Measurements from ENCODE around the gene NSMCE1. TPM values are rescaled to one million over a fixed set of nuclear protein-coding genes. Genes with fewer than 3 reads are reported as not detected.
A peak's percentile ranks its signal among the peaks of the same experiment; 100 is the strongest.

NSMCE1 gene
- total and polyA plus RNA-seq, 2 donors (not counting 1 experiment from before 2014, with no cell fraction given), result 48.8 to 142 TPM

DNA sequence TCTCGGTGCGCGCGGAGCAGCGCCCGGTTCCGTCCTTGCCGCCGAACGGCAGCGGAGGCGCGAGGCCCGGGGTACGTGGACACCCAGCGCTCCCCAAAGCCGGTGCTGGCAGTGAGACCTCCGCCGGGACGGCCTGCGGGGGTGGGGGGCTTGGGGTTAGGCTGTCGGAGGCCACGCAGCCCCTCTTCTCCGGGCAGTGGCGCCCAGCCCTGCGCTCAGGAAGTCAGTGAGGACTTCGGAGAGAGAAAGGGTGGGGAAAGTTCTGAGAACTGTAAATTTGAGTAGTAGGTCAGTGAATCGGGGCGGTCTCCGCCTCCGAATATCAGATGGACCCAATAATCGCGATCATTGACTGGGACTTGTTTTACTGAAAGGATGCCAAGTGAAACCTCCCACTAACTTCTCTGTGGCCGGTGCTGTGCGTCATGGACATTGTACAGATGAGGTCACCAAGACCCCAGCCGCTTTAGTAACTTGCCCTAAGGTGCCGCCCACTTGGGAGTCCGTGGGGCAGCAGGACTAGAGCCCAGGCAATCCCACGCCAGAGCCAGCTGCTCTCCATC, 45.7 kb upstream of the NSMCE1 start:
- H3K79me2 ChIP-seq (ENCODE audit: control insufficient read depth, insufficient read depth, low read length), result peaks cover 34% of the 10 kb centered on the region
- H2AFZ ChIP-seq (ENCODE audit: low read length), result peak overlapping the region; percentile 22
- H4K20me1 ChIP-seq (ENCODE audit: control insufficient read depth, extremely low read depth, insufficient read depth, low read length), result no peaks in the 10 kb centered on the region
- H3K27me3 ChIP-seq (ENCODE audit: control insufficient read depth, insufficient read depth, low read length), result no peaks in the 10 kb centered on the region
- H3K4me1 ChIP-seq (ENCODE audit: control insufficient read depth, extremely low read depth, insufficient read depth, low read length), result peaks cover 10% of the 10 kb centered on the region
- H3K27ac ChIP-seq (ENCODE audit: insufficient read depth, low read length), result peak overlapping the region; percentile 93
- no peaks in the 10 kb centered on the region for H3K9me3 ChIP-seq (ENCODE audit: control insufficient read depth, insufficient read depth, low read depth, low read length)
- peak overlapping the region; percentile 98 for H3K9ac ChIP-seq (ENCODE audit: insufficient read depth, low read length)
- peak; percentile 93 for DNase-seq (ENCODE audit: low read depth in 2 of 2)
- H3K4me2 ChIP-seq (ENCODE audit: extremely low read depth, insufficient read depth, low read length), result peak overlapping the region; percentile 84
- TF ChIP-seq, protein P1, sequence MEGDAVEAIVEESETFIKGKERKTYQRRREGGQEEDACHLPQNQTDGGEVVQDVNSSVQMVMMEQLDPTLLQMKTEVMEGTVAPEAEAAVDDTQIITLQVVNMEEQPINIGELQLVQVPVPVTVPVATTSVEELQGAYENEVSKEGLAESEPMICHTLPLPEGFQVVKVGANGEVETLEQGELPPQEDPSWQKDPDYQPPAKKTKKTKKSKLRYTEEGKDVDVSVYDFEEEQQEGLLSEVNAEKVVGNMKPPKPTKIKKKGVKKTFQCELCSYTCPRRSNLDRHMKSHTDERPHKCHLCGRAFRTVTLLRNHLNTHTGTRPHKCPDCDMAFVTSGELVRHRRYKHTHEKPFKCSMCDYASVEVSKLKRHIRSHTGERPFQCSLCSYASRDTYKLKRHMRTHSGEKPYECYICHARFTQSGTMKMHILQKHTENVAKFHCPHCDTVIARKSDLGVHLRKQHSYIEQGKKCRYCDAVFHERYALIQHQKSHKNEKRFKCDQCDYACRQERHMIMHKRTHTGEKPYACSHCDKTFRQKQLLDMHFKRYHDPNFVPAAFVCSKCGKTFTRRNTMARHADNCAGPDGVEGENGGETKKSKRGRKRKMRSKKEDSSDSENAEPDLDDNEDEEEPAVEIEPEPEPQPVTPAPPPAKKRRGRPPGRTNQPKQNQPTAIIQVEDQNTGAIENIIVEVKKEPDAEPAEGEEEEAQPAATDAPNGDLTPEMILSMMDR (conservative IDR thresholded peaks at IDR 0.05 in 1 of 2, IDR thresholded peaks at IDR 0.05 in 1 of 2; ENCODE audit: low read depth in 1 of 2, low read length in 2 of 2), result no peak
- no peaks in the 10 kb centered on the region for H3K36me3 ChIP-seq (ENCODE audit: control insufficient read depth, insufficient read depth, low read length)
- H3K4me3 ChIP-seq (replicated peaks in 1 of 4; ENCODE audit: control extremely low read depth in 1 of 4, insufficient read depth in 1 of 4, low read depth in 3 of 4, low read length in 4 of 4), result peak overlapping the region; percentile 64 to 84 (median 68)

DNA sequence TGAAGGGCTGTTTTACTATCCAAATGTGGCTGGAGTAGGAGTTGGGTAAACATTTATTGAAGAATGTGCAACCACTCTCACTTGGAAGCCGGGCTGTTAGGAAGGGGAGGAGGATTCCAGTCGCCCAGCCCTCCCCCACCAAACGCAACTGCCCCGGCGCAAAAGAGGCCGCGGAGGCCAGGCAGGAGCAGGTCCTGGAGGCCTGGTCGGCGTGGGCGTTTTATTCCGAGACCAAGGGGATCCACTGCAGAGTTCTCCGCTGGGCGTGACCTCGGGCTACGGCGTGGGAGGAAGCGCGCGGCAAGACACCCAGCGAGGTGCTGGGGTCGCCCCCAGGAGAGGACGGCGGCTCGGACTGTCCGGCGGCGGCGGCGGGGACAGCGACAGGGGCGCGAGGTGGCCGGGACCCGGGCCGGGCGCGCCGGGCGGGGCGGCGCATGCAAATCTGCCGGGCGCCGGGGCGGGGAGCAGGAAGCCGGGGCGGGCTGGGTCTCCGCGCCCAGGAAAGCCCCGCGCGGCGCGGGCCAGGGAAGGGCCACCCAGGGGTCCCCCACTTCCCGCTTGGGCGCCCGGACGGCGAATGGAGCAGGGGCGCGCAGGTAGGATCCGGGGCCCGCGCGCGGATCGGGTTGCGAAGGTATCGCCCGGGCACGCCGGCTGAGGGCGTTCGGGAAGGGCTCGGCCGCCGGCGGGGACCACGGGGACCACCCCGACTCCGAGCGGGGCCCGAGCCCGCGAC, 45.0 kb upstream of the NSMCE1 start, which contains the start of gene IL4R:
Gene IL4R (plus strand): TSS at position 553 of the 739 bp plus-strand sequence. CDS start 26,230 bp downstream, outside the sequence.
- Histone ChIP-seq H3K36me3 (ENCODE audit: control insufficient read depth, insufficient read depth, low read length) (no peaks in the 10 kb centered on the region), H4K20me1 (ENCODE audit: control insufficient read depth, extremely low read depth, insufficient read depth, low read length) (no peaks in the 10 kb centered on the region), H3K9me3 (ENCODE audit: control insufficient read depth, insufficient read depth, low read depth, low read length) (no peaks in the 10 kb centered on the region), H3K27ac (ENCODE audit: insufficient read depth, low read length) (peak within 1 kb of the TSS; percentile 93), H2AFZ (ENCODE audit: low read length) (peak within 1 kb of the TSS; percentile 22), H3K9ac (ENCODE audit: insufficient read depth, low read length) (peak within 1 kb of the TSS; percentile 98), H3K4me3 (replicated peaks in 1 of 4; ENCODE audit: control extremely low read depth in 1 of 4, insufficient read depth in 1 of 4, low read depth in 3 of 4, low read length in 4 of 4) (peak within 1 kb of the TSS; percentile 64 to 84 (median 68)), H3K79me2 (ENCODE audit: control insufficient read depth, insufficient read depth, low read length) (peaks cover 28% of the 10 kb centered on the region), H3K4me2 (ENCODE audit: extremely low read depth, insufficient read depth, low read length) (peak within 1 kb of the TSS; percentile 84), H3K4me1 (ENCODE audit: control insufficient read depth, extremely low read depth, insufficient read depth, low read length) (peaks cover 10% of the 10 kb centered on the region), H3K27me3 (ENCODE audit: control insufficient read depth, insufficient read depth, low read length) (no peaks in the 10 kb centered on the region)
- TF ChIP-seq EZH2 (IDR thresholded peaks at IDR 0.05; ENCODE audit: low read length, missing control alignments), result no peak
- TF ChIP-seq, protein P1 (conservative IDR thresholded peaks at IDR 0.05 in 1 of 2, IDR thresholded peaks at IDR 0.05 in 1 of 2; ENCODE audit: low read depth in 1 of 2, low read length in 2 of 2), result no peak
- peak; percentile 71 to 75 for DNase-seq (ENCODE audit: low read depth in 2 of 2)

DNA sequence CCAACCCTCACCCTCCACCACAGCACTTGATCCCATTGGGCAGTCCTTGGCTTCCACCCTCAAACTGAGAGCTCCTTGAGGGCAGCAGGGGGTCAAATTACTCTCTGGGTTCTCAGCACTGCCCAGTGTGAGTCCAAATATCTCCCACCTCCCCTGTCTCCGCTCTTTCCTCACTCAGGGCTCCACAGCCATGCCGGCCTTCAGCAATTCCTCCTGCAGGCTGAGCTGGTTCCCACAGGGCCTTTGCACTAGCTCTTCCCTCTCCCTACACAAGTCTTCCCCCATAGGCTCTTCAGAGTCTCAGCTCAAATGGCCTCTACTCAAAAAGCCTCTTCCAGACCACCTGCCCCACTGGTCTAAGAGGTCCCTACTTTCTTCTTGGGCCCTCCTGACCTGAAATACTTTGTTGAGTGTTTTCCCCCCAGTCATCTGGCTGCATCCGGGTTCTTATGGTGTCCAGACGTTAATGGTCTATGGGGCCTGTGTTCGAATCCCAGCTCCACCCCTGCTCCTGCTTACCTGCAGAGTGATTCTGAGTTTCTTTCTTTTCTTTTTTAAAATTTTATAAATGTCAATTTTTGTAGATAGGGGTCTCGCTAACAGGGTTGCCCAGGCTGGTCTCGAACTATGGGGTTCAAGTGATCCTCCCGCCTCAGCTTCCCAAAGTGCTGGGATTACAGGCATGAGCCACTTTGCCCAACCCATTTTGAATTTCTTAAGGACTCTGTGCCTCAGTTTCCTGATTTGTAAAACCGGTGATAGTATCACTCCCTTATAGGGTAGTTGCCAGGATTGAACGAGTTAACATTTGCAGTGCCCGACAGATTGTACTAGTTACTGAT, 44.2 kb upstream of the NSMCE1 start:
- TF ChIP-seq EZH2 (IDR thresholded peaks at IDR 0.05; ENCODE audit: low read length, missing control alignments), result no peak
- TF ChIP-seq, protein P1 (conservative IDR thresholded peaks at IDR 0.05 in 1 of 2, IDR thresholded peaks at IDR 0.05 in 1 of 2; ENCODE audit: low read depth in 1 of 2, low read length in 2 of 2), result no peak
- Histone ChIP-seq H3K36me3 (ENCODE audit: control insufficient read depth, insufficient read depth, low read length) (no peaks in the 10 kb centered on the region), H3K79me2 (ENCODE audit: control insufficient read depth, insufficient read depth, low read length) (peaks cover 25% of the 10 kb centered on the region), H3K27me3 (ENCODE audit: control insufficient read depth, insufficient read depth, low read length) (no peaks in the 10 kb centered on the region), H4K20me1 (ENCODE audit: control insufficient read depth, extremely low read depth, insufficient read depth, low read length) (no peaks in the 10 kb centered on the region), H3K4me2 (ENCODE audit: extremely low read depth, insufficient read depth, low read length) (peak overlapping the region; percentile 40), H3K9ac (ENCODE audit: insufficient read depth, low read length) (peak overlapping the region; percentile 98), H3K4me1 (ENCODE audit: control insufficient read depth, extremely low read depth, insufficient read depth, low read length) (peaks cover 10% of the 10 kb centered on the region), H3K9me3 (ENCODE audit: control insufficient read depth, insufficient read depth, low read depth, low read length) (no peaks in the 10 kb centered on the region), H3K4me3 (replicated peaks in 1 of 4; ENCODE audit: control extremely low read depth in 1 of 4, insufficient read depth in 1 of 4, low read depth in 3 of 4, low read length in 4 of 4) (peak overlapping the region; percentile 35 to 84 (median 68)), H2AFZ (ENCODE audit: low read length) (no peak overlapping the region), H3K27ac (ENCODE audit: insufficient read depth, low read length) (peak overlapping the region; percentile 93)
- DNase-seq (ENCODE audit: low read depth in 2 of 2), result no peak

Data from fibroblast of lung (primary cell).